Gastrocnemius medialis (tissue), 4 donors: ENCODE measurements around the gene ALKAL2.

Experiments
- CTCF ChIP-seq, 5 experiments: fragments of 450-650 bp in 3 of 5; fragments of 200-600 bp in 2 of 5; sonication (generic) in 2 of 5; IDR thresholded peaks in 4 of 5; conservative IDR thresholded peaks in 1 of 5; 1 replicate in 4 of 5; 2 replicates in 1 of 5; pipeline ENCODE4 v1.5.1; 2016 to 2019; ENCODE audit warnings: antibody characterized with exemption in 5 of 5, mild to moderate bottlenecking in 3 of 5, moderate library complexity in 3 of 5
- POLR2A ChIP-seq, 2 donors: fragments of 450-650 bp; IDR thresholded peaks; one replicate each; pipeline ENCODE4 v1.6.1; 2017; ENCODE audit warnings: antibody characterized with exemption in 2 of 2, mild to moderate bottlenecking in 2 of 2, moderate library complexity in 2 of 2

GRCh38 chr2:278927-279320 lies 9.0 kb downstream of the ALKAL2 start:
- TF ChIP-seq CTCF (IDR thresholded peaks at IDR 0.05 in 4 of 5, conservative IDR thresholded peaks at IDR 0.05 in 1 of 5), result no peak
- TF ChIP-seq POLR2A (IDR thresholded peaks at IDR 0.05), result no peak
